Upper lobe of right lung (tissue), 1 donor: ENCODE data around the gene PSENEN. TPM values are rescaled to one million over a fixed set of nuclear protein-coding genes. Genes with fewer than 3 reads are reported as not detected.

ENCODE experiments used
- ATAC-seq: fragments of 200-7000 bp; cut with Tn5 transposase; one replicate; pipeline ENCODE4 v1.9.1; 2020; ENCODE audit warnings: mild to moderate bottlenecking, moderate library complexity
- DNase-seq: peaks from one replicate; pipeline ENCODE4 v3.0.0-alpha.2; 2020
- H3K27ac ChIP-seq: fragments of 200-600 bp; one replicate; pipeline ENCODE4 v1.8.0; 2022
- H3K27me3 ChIP-seq: fragments of 200-600 bp; one replicate; pipeline ENCODE4 v1.8.0; 2022; ENCODE audit warnings: mild to moderate bottlenecking
- H3K36me3 ChIP-seq: fragments of 200-600 bp; one replicate; pipeline ENCODE4 v1.8.0; 2022
- H3K4me1 ChIP-seq: fragments of 200-600 bp; one replicate; pipeline ENCODE4 v1.8.0; 2022
- H3K4me3 ChIP-seq: fragments of 200-600 bp; one replicate; pipeline ENCODE4 v1.8.0; 2022; ENCODE audit warnings: mild to moderate bottlenecking
- H3K9me3 ChIP-seq: fragments of 200-600 bp; one replicate; pipeline ENCODE4 v1.8.0; 2022
- CTCF ChIP-seq: fragments of 200-600 bp; IDR thresholded peaks from one replicate; pipeline ENCODE4 v1.8.0; 2022; ENCODE audit warnings: antibody characterized with exemption
- intact Hi-C: fragments of 100-400 bp; cut with DNase I; formaldehyde crosslinking; loops from one replicate; pipeline ENCODE4 v1.11.0; 2022
- total RNA-seq: library from RNA; stranded (reverse); fragmentation: NEBNext Ultra II Directional; extraction: Animal tissue kit (Norgen Biotek cat#: 25700); gene quantifications from one replicate; pipeline ENCODE4 v1.2.1, GENCODE V29; 2021
- donor health status: DM: no; HTN: yes; CAD: no; lungs with severe emphysema.

PSENEN gene
- total RNA-seq, 1 donor from 2014 or later, result 51.0 TPM

DNA sequence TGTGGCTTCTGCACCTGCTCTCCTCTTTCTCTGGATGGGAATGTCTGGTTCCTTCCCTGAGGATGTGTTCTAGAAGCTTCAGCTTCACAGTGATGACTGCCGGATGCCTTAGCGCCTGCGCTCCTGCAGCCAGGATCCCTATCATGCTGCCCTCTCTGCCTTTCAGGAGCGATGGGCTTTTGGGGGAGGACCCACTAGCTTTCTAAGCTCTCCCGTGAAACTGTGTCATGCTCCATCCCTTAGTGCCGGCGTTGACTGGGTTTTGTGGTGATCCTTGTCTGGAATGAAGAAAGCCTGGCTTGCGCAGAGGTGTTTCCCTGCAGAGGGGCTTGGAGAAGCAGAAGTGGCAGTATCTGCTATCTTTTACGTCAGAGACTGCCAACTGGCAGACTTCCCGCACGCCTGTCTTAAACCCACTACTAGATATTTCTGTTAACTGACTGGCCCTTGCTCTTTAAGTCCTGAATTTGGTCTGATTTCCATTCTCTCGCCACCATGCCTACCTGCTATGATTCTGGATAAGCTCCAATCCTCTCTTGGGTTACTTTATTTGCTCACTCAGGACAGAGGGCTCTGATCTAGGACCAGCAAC is 31.5 kb upstream of the PSENEN start:
- Histone ChIP-seq H3K27ac (no peak overlapping the region), H3K4me1 (peaks cover 18% of the 10 kb centered on the region), H3K4me3 (no peak overlapping the region), H3K27me3 (no peaks in the 10 kb centered on the region), H3K9me3 (no peaks in the 10 kb centered on the region), H3K36me3 (no peaks in the 10 kb centered on the region)
- intact Hi-C loops, result no loop called here
- no peak for ATAC-seq
- no peak for TF ChIP-seq CTCF
- no peak for DNase-seq

DNA sequence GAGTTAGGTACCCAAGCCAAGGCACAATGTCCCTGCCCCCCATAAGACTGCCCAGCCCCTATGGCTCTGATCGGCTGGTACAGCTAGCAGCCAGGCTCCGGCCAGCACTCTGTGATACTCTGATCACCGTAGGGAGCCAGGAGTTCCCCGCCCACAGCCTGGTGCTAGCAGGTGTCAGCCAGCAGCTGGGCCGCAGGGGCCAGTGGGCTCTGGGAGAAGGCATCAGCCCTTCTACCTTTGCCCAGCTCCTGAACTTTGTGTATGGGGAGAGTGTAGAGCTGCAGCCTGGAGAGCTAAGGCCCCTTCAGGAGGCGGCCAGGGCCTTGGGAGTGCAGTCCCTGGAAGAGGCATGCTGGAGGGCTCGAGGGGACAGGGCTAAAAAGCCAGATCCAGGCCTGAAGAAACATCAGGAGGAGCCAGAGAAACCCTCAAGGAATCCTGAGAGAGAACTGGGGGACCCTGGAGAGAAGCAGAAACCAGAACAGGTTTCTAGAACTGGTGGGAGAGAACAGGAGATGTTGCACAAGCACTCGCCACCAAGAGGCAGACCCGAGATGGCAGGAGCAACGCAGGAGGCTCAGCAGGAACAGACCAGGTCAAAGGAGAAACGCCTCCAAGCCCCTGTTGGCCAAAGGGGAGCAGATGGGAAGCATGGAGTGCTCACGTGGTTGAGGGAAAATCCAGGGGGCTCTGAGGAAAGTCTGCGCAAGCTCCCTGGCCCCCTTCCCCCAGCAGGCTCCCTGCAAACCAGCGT is 30.7 kb upstream of the PSENEN start:
- intact Hi-C loops, result no loop called here
- H3K9me3 ChIP-seq, result no peaks in the 10 kb centered on the region
- H3K36me3 ChIP-seq, result no peaks in the 10 kb centered on the region
- H3K4me1 ChIP-seq, result peaks cover 24% of the 10 kb centered on the region
- no peak for TF ChIP-seq CTCF
- no peak for DNase-seq
- H3K27ac ChIP-seq, result no peak overlapping the region
- no peaks in the 10 kb centered on the region for H3K27me3 ChIP-seq
- no peak overlapping the region for H3K4me3 ChIP-seq
- no peak for ATAC-seq

DNA sequence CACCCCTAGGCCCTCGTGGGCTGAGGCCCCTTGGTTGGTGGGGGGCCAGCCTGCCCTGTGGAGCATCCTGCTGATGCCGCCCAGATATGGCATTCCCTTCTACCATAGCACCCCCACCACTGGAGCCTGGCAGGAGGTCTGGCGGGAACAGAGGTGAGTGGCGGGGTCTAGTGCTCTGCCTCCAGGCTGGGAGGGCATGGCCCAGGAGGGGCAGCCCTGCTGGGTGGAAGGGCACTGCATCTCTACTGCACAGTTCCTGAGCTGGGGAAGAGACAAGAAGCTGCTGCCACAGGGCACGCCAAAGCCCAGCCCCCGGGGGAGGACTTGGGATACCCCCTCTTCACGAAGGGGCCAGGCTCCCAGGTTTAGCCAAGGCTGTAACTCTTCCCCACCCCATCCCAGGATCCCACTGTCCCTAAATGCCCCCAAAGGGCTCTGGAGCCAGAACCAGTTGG is 30.1 kb upstream of the PSENEN start:
- peak overlapping the region; percentile 85 for H3K27ac ChIP-seq
- no peaks in the 10 kb centered on the region for H3K27me3 ChIP-seq
- intact Hi-C loops, result no loop called here
- DNase-seq, result no peak
- H3K36me3 ChIP-seq, result peaks cover 5% of the 10 kb centered on the region
- TF ChIP-seq CTCF, result no peak
- no peaks in the 10 kb centered on the region for H3K9me3 ChIP-seq
- H3K4me3 ChIP-seq, result no peak overlapping the region
- ATAC-seq, result no peak
- H3K4me1 ChIP-seq, result peaks cover 24% of the 10 kb centered on the region

- peak overlapping the region; percentile 94 for H3K4me3 ChIP-seq
- H3K36me3 ChIP-seq, result peaks cover 10% of the 10 kb centered on the region
- ATAC-seq (peak; percentile 39), DNase-seq (peak; percentile 88)
- H3K9me3 ChIP-seq, result no peaks in the 10 kb centered on the region
- TF ChIP-seq CTCF, result no peak
- intact Hi-C loops, result no loop called here
- H3K27me3 ChIP-seq, result no peaks in the 10 kb centered on the region
- H3K27ac ChIP-seq, result peak overlapping the region; percentile 85
- H3K4me1 ChIP-seq, result peaks cover 24% of the 10 kb centered on the region
Measured at GRCh38 chr19:35715981-35716800, 29.3 kb upstream of the PSENEN start.

DNA sequence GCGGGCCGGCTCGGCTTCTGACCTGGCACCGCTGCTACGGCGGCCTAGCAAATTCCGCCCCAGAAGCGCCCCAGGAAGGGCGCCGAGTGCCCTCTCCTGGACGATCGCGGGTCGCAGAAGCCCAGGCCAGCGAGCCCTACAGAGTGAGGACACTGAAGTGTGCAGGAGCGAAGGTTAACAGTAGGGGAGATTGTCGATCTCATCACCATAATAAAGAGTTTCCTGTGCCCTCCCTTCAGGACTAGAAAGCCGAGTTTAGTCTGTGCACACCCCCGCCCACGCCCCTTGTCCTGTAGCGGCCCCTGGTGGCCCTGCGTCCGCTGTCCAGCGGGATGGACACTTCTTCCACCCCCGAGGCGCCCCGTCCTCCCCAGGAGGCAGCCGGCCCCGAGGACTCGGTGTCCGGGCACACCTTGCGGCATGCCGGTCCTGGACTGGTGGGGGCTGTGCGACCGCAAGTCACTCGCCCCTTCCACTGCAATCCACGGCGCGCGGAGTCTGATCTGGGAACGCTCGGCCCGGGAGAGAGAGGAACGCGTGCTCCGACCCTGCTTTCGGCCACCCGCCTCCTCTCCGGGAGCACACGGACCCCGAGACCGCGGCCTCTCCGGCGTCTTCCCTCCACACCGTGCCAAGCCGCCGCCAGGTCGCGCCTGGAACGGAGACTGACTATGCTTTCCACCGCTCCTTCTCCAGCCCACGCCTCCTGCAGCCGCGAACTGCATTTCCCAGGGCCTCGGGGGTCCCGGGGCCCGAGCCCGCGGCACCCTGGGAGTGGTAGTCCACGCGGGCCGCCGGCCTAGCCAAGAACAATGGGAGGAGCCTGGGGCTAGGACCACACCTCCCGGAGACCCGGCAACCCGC is 28.4 kb upstream of the PSENEN start:
- peaks cover 24% of the 10 kb centered on the region for H3K4me1 ChIP-seq
- H3K36me3 ChIP-seq, result peaks cover 18% of the 10 kb centered on the region
- DNase-seq (peak; percentile 98), ATAC-seq (peak; percentile 93)
- intact Hi-C loops, result no loop called here
- H3K27me3 ChIP-seq, result no peaks in the 10 kb centered on the region
- H3K4me3 ChIP-seq, result peak overlapping the region; percentile 94
- H3K9me3 ChIP-seq, result no peaks in the 10 kb centered on the region
- H3K27ac ChIP-seq, result peak overlapping the region; percentile 85
- TF ChIP-seq CTCF, result peak; percentile 83
